ENCODE data around the gene EBI3. TPM values are rescaled to one million over a fixed set of nuclear protein-coding genes. Genes with fewer than 3 reads are reported as not detected.
"Not testable (repeated sequence)": the region's sequence is repeated elsewhere in the genome, so short reads cannot be mapped to it uniquely, and the experiment has no call there.

EBI3 gene
- total RNA-seq, 1 experiment from 2014 or later: 3.0 TPM

GRCh38 chr19:4234142-4234861, 5.0 kb downstream of the EBI3 start:
- intact Hi-C loops (cut with micrococcal nuclease; ENCODE audit: unreplicated experiment) (no loop called here), in situ Hi-C loops (cut with HindIII; ENCODE audit: low pct_unique_long_range_greater_than_20kb, low sequenced_read_pairs) (no loop called here)
- Histone ChIP-seq H3K27ac (ENCODE audit: low read length) (no peak overlapping the region), H3K9me3 (ENCODE audit: control insufficient read depth, insufficient read depth, low read depth, low read length) (no peaks in the 10 kb centered on the region), H3K36me3 (ENCODE audit: control insufficient read depth, insufficient read depth, low read length) (no peaks in the 10 kb centered on the region), H3K27me3 (ENCODE audit: control insufficient read depth, insufficient read depth, low read length) (no peaks in the 10 kb centered on the region), H3K4me3 (ENCODE audit: low read depth in 2 of 2, low read length in 2 of 2) (no peak overlapping the region), H3K4me1 (ENCODE audit: control insufficient read depth, insufficient read depth, low read length) (no peaks in the 10 kb centered on the region)
- CTCF ChIA-PET: interaction anchor here (0.8 kb wide), 1 partner anchor 32 kb away, joined by 3 read pairs; no protein-coding TSS in a partner anchor
- no peak for ATAC-seq
- no peak for TF ChIP-seq SIN3A (IDR thresholded peaks at IDR 0.05; ENCODE audit: borderline replicate concordance, insufficient read depth, low read depth, low read length)
- TF ChIP-seq REST (IDR thresholded peaks at IDR 0.05; ENCODE audit: insufficient read depth in 1 of 2, low read depth in 2 of 2, low read length in 1 of 2): no peak
- no peak for TF ChIP-seq TCF7L2 (IDR thresholded peaks at IDR 0.05; ENCODE audit: low read depth, low read length)
- no peak for TF ChIP-seq CTCF (IDR thresholded peaks at IDR 0.05)
- no peak for TF ChIP-seq POLR2AphosphoS5 (IDR thresholded peaks at IDR 0.05; ENCODE audit: low read depth, low read length)
- no TSS peak for BruUV-seq (replicated peaks)
- POLR2A ChIA-PET: no interaction called here
- no peak for DNase-seq (ENCODE audit: low read depth, low spot score)

- Histone ChIP-seq H3K9me3 (ENCODE audit: control insufficient read depth, insufficient read depth, low read depth, low read length) (no peaks in the 10 kb centered on the region), H3K27me3 (ENCODE audit: control insufficient read depth, insufficient read depth, low read length) (no peaks in the 10 kb centered on the region), H3K4me3 (ENCODE audit: low read depth in 2 of 2, low read length in 2 of 2) (no peak overlapping the region), H3K27ac (ENCODE audit: low read length) (no peak overlapping the region), H3K4me1 (ENCODE audit: control insufficient read depth, insufficient read depth, low read length) (no peaks in the 10 kb centered on the region), H3K36me3 (ENCODE audit: control insufficient read depth, insufficient read depth, low read length) (no peaks in the 10 kb centered on the region)
- POLR2A ChIA-PET: no interaction called here
- no peak for TF ChIP-seq REST (IDR thresholded peaks at IDR 0.05; ENCODE audit: insufficient read depth in 1 of 2, low read depth in 2 of 2, low read length in 1 of 2)
- no peak for TF ChIP-seq POLR2AphosphoS5 (IDR thresholded peaks at IDR 0.05; ENCODE audit: low read depth, low read length)
- TF ChIP-seq CTCF (IDR thresholded peaks at IDR 0.05): no peak
- no peak for TF ChIP-seq SIN3A (IDR thresholded peaks at IDR 0.05; ENCODE audit: borderline replicate concordance, insufficient read depth, low read depth, low read length)
- no peak for TF ChIP-seq TCF7L2 (IDR thresholded peaks at IDR 0.05; ENCODE audit: low read depth, low read length)
- CTCF ChIA-PET: no interaction called here
- intact Hi-C loops (cut with micrococcal nuclease; ENCODE audit: unreplicated experiment) (no loop called here), in situ Hi-C loops (cut with HindIII; ENCODE audit: low pct_unique_long_range_greater_than_20kb, low sequenced_read_pairs) (no loop called here)
- no TSS peak for BruUV-seq (replicated peaks)
- ATAC-seq (no peak), DNase-seq (ENCODE audit: low read depth, low spot score) (no peak)
Observed at GRCh38 chr19:4234862-4235201, 5.5 kb downstream of the EBI3 start.

GRCh38 chr19:4237510-4237909, 8.2 kb downstream of the EBI3 start:
- ATAC-seq; H3K4me3 ChIP-seq (ENCODE audit: low read depth in 2 of 2, low read length in 2 of 2); DNase-seq (ENCODE audit: low read depth, low spot score); H3K36me3 ChIP-seq (ENCODE audit: control insufficient read depth, insufficient read depth, low read length); CTCF ChIA-PET; POLR2A ChIA-PET; in situ Hi-C loops (cut with HindIII; ENCODE audit: low pct_unique_long_range_greater_than_20kb, low sequenced_read_pairs); H3K27ac ChIP-seq (ENCODE audit: low read length); intact Hi-C loops (cut with micrococcal nuclease; ENCODE audit: unreplicated experiment); BruUV-seq (replicated peaks); H3K27me3 ChIP-seq (ENCODE audit: control insufficient read depth, insufficient read depth, low read length); H3K9me3 ChIP-seq (ENCODE audit: control insufficient read depth, insufficient read depth, low read depth, low read length); H3K4me1 ChIP-seq (ENCODE audit: control insufficient read depth, insufficient read depth, low read length): not testable (repeated sequence)

Data from Panc1 (cell line).